Nephron progenitor cell (in vitro differentiated cells): ENCODE results near the gene AGBL2.
"Not testable (repeated sequence)": the region's sequence is repeated elsewhere in the genome, so short reads cannot be mapped to it uniquely, and the experiment has no call there.

ENCODE experiments used
- DNase-seq: peaks from one replicate; pipeline ENCODE4 v3.0.0; 2021
- H3K27ac Mint-ChIP-seq: 2 replicates; pipeline ENCODE4 v1.8.0; 2021; ENCODE audit warnings: mild to moderate bottlenecking, moderate library complexity, mixed read lengths
- H3K27me3 Mint-ChIP-seq: 2 replicates; pipeline ENCODE4 v1.8.0; 2021; ENCODE audit warnings: mild to moderate bottlenecking, low read depth, mixed read lengths; ENCODE audit not compliant: poor library complexity
- H3K36me3 Mint-ChIP-seq: 2 replicates; pipeline ENCODE4 v1.8.0; 2021; ENCODE audit warnings: low read depth, mixed read lengths
- H3K4me1 Mint-ChIP-seq: 2 replicates; pipeline ENCODE4 v1.8.0; 2021; ENCODE audit warnings: mixed read lengths
- H3K4me3 Mint-ChIP-seq: 2 replicates; pipeline ENCODE4 v1.8.0; 2021; ENCODE audit warnings: mild to moderate bottlenecking, moderate library complexity, mixed read lengths
- H3K9me3 Mint-ChIP-seq: 2 replicates; pipeline ENCODE4 v1.8.0; 2021; ENCODE audit warnings: mild to moderate bottlenecking, moderate library complexity, mixed read lengths
- TF ChIP-seq, protein P1 (sequence below): fragments of 200-600 bp; sonication (generic); IDR thresholded peaks from 2 replicates; pipeline ENCODE4 v1.5.0; 2021; ENCODE audit warnings: antibody characterized with exemption

AGBL2 gene

DNA sequence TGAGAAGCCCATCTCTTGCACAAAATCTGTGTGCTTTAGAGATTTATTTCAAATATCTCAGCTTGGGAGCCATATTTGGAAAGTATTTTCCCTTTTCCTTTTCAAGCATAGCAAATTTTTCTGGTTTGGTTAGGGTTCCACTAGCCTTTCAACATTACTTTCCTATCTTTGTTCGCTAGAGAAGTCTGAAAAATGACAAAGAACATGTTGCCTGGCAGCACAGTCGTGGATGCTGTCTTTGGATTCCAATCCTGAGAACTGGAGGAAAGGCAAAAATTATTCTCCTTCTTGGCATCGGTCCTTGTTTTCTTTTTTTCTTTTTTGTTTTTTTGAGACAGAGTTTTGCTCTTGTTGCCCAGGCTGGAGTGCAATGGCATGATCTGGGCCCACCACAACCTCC, 65.9 kb downstream of the AGBL2 start:
- Mint-ChIP-seq H3K4me1 (no peaks in the 10 kb centered on the region), H3K36me3 (peaks cover 5% of the 10 kb centered on the region), H3K27ac (no peak overlapping the region), H3K27me3 (peaks cover 19% of the 10 kb centered on the region), H3K4me3 (no peak overlapping the region), H3K9me3 (peaks cover 20% of the 10 kb centered on the region)
- TF ChIP-seq, protein P1, sequence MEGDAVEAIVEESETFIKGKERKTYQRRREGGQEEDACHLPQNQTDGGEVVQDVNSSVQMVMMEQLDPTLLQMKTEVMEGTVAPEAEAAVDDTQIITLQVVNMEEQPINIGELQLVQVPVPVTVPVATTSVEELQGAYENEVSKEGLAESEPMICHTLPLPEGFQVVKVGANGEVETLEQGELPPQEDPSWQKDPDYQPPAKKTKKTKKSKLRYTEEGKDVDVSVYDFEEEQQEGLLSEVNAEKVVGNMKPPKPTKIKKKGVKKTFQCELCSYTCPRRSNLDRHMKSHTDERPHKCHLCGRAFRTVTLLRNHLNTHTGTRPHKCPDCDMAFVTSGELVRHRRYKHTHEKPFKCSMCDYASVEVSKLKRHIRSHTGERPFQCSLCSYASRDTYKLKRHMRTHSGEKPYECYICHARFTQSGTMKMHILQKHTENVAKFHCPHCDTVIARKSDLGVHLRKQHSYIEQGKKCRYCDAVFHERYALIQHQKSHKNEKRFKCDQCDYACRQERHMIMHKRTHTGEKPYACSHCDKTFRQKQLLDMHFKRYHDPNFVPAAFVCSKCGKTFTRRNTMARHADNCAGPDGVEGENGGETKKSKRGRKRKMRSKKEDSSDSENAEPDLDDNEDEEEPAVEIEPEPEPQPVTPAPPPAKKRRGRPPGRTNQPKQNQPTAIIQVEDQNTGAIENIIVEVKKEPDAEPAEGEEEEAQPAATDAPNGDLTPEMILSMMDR: no peak
- DNase-seq: no peak

DNA sequence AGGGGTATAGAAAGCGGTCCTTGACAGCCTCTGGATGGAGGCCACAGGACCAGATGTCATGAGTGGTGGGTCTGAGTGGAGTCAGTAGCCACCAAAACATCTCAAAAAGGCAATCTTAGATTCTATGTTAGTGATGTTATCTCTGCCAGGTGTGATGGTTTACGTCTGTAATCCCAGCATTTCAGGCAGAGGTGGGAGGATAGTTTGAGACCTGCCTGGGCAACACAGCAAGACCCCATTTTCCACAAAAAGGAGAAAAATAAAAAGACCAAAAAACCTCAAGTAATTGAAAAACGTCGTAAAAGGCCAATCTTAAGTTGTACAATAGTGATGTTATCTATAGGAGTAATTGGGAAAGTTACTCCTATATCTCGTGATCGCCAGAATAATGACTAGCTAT, 69.2 kb downstream of the AGBL2 start:
- Mint-ChIP-seq H3K36me3 (peaks cover 1% of the 10 kb centered on the region), H3K27ac (no peak overlapping the region), H3K4me1 (peaks cover 20% of the 10 kb centered on the region), H3K4me3 (no peak overlapping the region), H3K9me3 (no peaks in the 10 kb centered on the region), H3K27me3 (peaks cover 13% of the 10 kb centered on the region)
- TF ChIP-seq, protein P1: no peak
- no peak for DNase-seq

DNA sequence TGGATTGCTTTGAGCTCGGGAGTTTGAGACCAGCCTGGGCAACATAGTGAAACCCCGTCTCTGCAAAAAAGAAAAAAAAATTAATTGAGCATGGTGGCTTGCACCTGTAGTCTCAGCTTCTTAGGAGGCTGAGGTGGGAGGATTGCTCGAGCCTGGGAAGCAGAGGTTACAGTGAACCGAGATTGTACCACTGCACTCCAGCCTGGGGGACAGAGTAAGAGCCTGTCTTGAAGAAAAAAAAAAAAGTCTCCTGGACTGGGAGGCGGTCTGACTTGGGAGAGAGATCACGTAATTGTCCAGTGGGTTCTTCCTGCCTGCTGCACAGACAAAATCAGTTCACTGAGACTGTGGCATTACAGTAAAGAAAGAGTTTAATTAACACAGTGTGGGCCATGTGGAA, 69.7 kb downstream of the AGBL2 start:
- no peak for DNase-seq
- peaks cover 8% of the 10 kb centered on the region for H3K27me3 Mint-ChIP-seq
- H3K9me3 Mint-ChIP-seq: no peaks in the 10 kb centered on the region
- no peak overlapping the region for H3K4me3 Mint-ChIP-seq
- H3K36me3 Mint-ChIP-seq: peaks cover 4% of the 10 kb centered on the region
- TF ChIP-seq, protein P1: no peak
- H3K4me1 Mint-ChIP-seq: peaks cover 25% of the 10 kb centered on the region
- no peak overlapping the region for H3K27ac Mint-ChIP-seq

DNA sequence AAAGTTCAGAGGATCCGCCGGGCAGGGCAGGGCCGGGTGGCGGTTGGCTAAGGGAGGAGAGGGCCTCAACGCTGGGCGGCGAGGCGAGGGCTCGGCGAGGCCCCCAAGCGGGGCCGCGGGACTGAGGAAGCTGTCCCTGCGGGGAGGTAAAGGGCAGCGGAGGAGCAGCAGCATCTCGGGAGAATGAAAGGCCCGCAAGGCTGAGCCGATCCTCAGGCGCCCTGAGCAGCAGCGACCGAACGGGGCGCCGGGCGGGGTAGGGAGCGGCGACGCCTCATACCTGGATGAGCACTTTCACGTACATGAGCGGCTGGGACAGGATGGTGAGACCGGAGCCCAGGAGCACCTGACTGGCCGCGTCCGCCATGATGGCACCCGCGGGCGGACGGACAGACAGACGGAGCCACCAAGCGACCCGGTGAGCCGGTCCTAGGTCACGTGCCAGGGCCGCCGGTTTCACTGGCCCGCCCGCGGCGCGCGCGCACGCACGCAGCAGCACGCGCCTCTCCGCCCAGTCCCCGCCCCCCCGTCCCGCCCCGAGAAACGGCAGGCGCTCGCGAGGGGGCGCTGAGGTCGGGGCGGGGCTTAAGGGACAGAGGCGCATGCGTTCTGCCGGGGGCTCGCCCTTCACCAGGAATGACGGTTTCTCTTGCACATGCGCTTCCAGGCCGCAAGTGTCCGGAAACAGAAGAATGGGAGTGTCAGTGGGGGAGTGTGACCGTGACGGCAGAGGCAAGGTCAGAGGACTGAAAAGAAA, 72.9 kb downstream of the AGBL2 start, which contains the start of gene MTCH2:
TSS of gene MTCH2 (minus strand) at position 461 of the 757 bp plus-strand sequence. CDS start at position 367, 94 bp downstream.
- H3K9me3 Mint-ChIP-seq: no peaks in the 10 kb centered on the region
- H3K27ac Mint-ChIP-seq: peak within 1 kb of the TSS; percentile 98
- H3K4me1 Mint-ChIP-seq: peaks cover 26% of the 10 kb centered on the region
- peak within 1 kb of the TSS; percentile 96 for H3K4me3 Mint-ChIP-seq
- TF ChIP-seq, protein P1: no peak
- H3K27me3 Mint-ChIP-seq: peaks cover 6% of the 10 kb centered on the region
- peak; percentile 96 for DNase-seq
- H3K36me3 Mint-ChIP-seq: peaks cover 25% of the 10 kb centered on the region

DNA sequence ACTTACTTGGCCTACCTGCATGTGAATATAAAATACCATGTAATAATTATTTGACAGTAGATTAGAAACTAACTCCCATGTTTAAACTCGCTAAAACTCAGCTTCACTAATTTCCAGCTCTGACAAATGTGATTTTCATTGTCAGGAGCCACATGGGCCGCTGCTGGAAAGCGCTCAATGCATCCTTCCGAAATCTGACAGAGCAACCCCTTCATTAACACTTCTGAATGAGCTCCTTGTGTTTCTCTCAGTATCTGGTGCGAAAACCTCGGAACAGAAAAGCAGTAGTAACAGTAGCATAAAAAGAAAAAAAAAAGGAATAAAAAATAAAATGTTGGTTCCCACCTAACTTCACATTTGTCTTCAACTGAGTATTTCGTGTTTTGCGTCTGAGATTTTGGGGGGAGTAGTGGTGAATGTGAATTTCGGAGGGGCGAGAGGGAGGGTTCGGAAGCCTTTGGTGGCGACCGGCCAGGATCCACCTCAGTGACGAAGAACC, 73.5 kb downstream of the AGBL2 start:
- Mint-ChIP-seq H3K27ac (peak overlapping the region; percentile 98), H3K4me3 (peak overlapping the region; percentile 96), H3K9me3 (no peaks in the 10 kb centered on the region), H3K4me1 (peaks cover 26% of the 10 kb centered on the region), H3K36me3 (peaks cover 29% of the 10 kb centered on the region), H3K27me3 (peaks cover 6% of the 10 kb centered on the region)
- DNase-seq: no peak
- TF ChIP-seq, protein P1: no peak

GRCh38 chr11:47640506-47640905, 74.7 kb downstream of the AGBL2 start:
- Mint-ChIP-seq H3K4me1 (peaks cover 26% of the 10 kb centered on the region), H3K4me3 (peak overlapping the region; percentile 96), H3K36me3 (peaks cover 32% of the 10 kb centered on the region)
- H3K27me3 Mint-ChIP-seq, DNase-seq, H3K27ac Mint-ChIP-seq, H3K9me3 Mint-ChIP-seq: not testable (repeated sequence)

DNA sequence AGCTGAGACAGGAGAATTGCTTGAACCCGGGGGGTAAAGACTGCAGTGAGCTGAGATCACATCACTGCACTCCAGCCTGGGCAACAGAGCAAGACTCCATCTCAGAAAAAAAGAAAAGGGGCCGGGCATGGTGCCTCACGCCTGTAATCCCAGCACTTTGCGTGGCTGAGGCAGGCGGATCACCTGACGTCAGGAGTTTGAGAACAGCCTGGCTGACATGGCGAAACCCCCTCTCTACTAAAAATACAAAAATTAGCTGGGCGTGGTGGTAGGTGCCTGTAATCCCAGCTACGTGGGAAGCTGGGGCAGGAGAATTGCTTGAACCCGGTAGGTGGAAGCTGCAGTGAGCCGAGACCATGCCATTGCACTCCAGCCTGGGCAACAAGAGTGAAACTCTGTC, 78.8 kb downstream of the AGBL2 start:
- not testable (repeated sequence) for H3K4me3 Mint-ChIP-seq, DNase-seq, H3K4me1 Mint-ChIP-seq, H3K27me3 Mint-ChIP-seq, H3K9me3 Mint-ChIP-seq
- Mint-ChIP-seq H3K27ac (peak overlapping the region; percentile 87), H3K36me3 (peaks cover 60% of the 10 kb centered on the region)
